T-helper 17 cell (primary cell): ENCODE results near the gene UNCX. TPM values are rescaled to one million over a fixed set of nuclear protein-coding genes. Genes with fewer than 3 reads are reported as not detected.
"Not testable (repeated sequence)": the region's sequence is repeated elsewhere in the genome, so short reads cannot be mapped to it uniquely, and the experiment has no call there.

Experiments
- ATAC-seq: fragments of 150-1000 bp; cut with Tn5 transposase; 2 replicates; pipeline ENCODE4 v1.10.0; 2021; ENCODE audit warnings: mild to moderate bottlenecking, moderate library complexity
- DNase-seq, 3 donors: peaks; one replicate each; pipeline versions ENCODE4 v3.0.0 to v3.0.0-alpha.2; 2020 to 2021
- H3K9me3 ChIP-seq: one replicate; pipeline ENCODE4 v1.7.0; 2013; ENCODE audit warnings: low read length, mild to moderate bottlenecking; ENCODE audit not compliant: control insufficient read depth, poor library complexity, severe bottlenecking
- H3K27ac Mint-ChIP-seq: one replicate; pipeline ENCODE4 v1.8.0; 2022; ENCODE audit warnings: mild to moderate bottlenecking, moderate library complexity, mixed read lengths
- H3K27me3 Mint-ChIP-seq: one replicate; pipeline ENCODE4 v1.8.0; 2022; ENCODE audit warnings: mixed read lengths
- H3K36me3 Mint-ChIP-seq: one replicate; pipeline ENCODE4 v1.8.0; 2022; ENCODE audit warnings: low read depth, mixed read lengths
- H3K4me1 Mint-ChIP-seq: one replicate; pipeline ENCODE4 v1.8.0; 2022; ENCODE audit warnings: mild to moderate bottlenecking, mixed read lengths
- H3K4me3 Mint-ChIP-seq: one replicate; pipeline ENCODE4 v1.8.0; 2022; ENCODE audit warnings: mild to moderate bottlenecking, moderate library complexity, mixed read lengths
- total RNA-seq, 4 donors: library from RNA in 2 of 4; stranded (reverse) in 2 of 4; gene quantifications; one replicate each; pipeline ENCODE4 v1.2.3 and lab custom pipeline; 2022 to 2026

UNCX gene
- total RNA-seq, 2 donors from 2014 or later = not detected

DNA sequence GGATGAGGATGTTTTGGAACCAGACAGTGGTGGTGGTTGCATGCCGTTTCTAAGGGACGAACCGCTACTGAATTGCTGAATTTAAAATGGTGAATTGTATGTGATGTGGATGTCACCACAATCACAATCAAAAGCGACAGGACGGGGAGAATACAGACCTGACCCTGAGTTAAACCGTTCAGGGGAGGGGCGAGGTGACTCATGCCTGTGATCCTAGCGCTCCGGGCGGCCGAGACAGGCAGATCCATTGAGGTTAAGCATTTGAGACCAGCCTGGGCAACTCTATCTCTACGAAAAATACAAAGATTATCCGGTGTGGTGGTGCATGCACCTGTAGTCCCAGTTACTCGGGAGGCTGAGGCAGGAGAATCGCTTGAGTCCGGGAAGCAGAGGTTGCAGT is 46.4 kb downstream of the UNCX start:
- no peaks in the 10 kb centered on the region for H3K9me3 ChIP-seq
- DNase-seq (no peak), ATAC-seq (no peak)
- Mint-ChIP-seq H3K4me1 (no peaks in the 10 kb centered on the region), H3K27me3 (peaks cover 8% of the 10 kb centered on the region), H3K27ac (no peak overlapping the region), H3K4me3 (no peak overlapping the region), H3K36me3 (peaks cover 2% of the 10 kb centered on the region)

DNA sequence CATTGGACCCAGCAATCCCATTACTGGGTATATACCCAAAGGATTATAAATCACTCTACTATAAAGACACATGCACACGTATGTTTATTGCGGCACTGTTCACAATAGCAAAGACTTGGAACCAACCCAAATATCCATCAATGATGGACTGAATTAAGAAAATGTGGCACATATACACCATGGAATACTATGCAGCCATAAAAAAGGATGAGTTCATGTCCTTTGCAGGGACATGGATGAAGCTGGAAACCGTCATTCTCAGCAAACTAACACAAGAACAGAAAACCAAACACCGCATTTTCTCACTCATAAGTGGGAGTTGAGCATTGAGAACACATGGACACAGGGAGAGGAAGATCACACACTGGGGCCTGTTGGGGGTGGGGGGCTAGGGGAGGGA is 47.2 kb downstream of the UNCX start:
- H3K27ac Mint-ChIP-seq = not testable (repeated sequence)

DNA sequence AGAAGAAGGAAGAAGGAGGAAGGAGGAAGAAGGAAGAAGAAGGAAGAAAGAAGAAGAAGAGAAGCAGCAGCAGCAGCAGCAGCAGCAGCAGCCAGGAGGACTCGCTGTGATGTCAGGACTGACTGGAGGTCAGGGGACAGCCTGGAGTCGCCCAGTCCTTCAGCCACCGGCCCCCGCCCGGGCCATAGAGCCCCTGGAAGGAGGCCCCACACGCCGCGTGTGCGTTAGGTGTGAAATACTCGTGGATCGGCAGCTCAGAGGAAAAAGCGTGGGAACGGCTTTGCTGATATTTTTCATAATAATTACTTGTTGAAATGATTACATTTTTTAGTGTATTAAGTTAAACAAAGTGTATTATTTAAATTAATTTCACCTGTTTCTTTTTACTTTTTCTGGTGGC is 48.4 kb downstream of the UNCX start:
- Mint-ChIP-seq H3K27ac (no peak overlapping the region), H3K4me1 (no peaks in the 10 kb centered on the region), H3K36me3 (peaks cover 2% of the 10 kb centered on the region), H3K27me3 (peaks cover 8% of the 10 kb centered on the region), H3K4me3 (no peak overlapping the region)
- ATAC-seq (no peak), DNase-seq (no peak)
- no peaks in the 10 kb centered on the region for H3K9me3 ChIP-seq

More for the DNA sequence above, 47.2 kb downstream of the UNCX start:
- H3K36me3 Mint-ChIP-seq, ATAC-seq, H3K27me3 Mint-ChIP-seq, H3K4me3 Mint-ChIP-seq, H3K4me1 Mint-ChIP-seq, DNase-seq, H3K9me3 ChIP-seq: not testable (repeated sequence)

DNA sequence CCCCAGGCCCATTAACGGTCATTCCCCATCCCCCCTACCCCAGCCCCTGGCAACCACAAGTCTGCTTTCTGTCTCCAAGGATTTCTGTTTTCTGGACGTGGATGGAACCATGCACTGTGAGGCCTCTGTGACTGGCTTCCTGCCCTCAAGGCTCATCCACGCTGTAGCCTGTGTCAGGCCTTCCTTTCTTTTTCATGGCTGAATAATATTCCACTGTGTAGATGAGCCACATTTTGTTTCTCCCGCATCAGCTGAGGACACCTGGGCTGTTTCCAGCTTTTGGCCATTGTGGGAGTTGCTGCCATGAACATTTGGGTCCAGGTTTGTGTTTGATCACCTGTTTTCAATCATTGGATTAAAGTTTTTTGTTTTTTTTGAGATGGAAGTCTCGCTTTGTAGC is 50.0 kb downstream of the UNCX start:
- Mint-ChIP-seq H3K4me3 (no peak overlapping the region), H3K36me3 (peaks cover 2% of the 10 kb centered on the region), H3K27me3 (peaks cover 5% of the 10 kb centered on the region), H3K27ac (no peak overlapping the region), H3K4me1 (no peaks in the 10 kb centered on the region)
- ATAC-seq = no peak
- DNase-seq = no peak
- no peaks in the 10 kb centered on the region for H3K9me3 ChIP-seq

DNA sequence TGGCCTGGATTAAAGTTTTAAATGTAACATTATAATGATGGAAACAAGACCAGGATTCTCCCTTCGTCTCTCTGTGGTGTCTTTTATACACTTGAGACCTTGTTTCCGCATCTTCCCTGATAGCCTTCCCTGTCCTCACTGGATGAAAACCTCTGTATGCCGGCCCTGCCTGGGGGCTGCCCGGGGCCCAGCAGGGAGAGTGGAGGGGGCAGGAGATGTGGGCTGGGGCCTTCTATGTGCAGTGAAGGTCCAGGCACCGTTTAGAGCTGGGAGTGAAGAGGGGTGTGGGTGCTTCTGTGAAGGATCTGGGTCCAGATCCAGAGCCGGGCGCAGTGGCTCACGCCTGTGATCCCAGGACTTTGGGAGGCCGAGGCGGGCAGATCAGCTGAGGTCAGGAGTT is 50.7 kb downstream of the UNCX start:
- H3K27ac Mint-ChIP-seq = no peak overlapping the region
- H3K4me1 Mint-ChIP-seq = no peaks in the 10 kb centered on the region
- peaks cover 2% of the 10 kb centered on the region for H3K36me3 Mint-ChIP-seq
- ATAC-seq (no peak), DNase-seq (no peak)
- no peaks in the 10 kb centered on the region for H3K9me3 ChIP-seq
- no peak overlapping the region for H3K4me3 Mint-ChIP-seq
- no peaks in the 10 kb centered on the region for H3K27me3 Mint-ChIP-seq

DNA sequence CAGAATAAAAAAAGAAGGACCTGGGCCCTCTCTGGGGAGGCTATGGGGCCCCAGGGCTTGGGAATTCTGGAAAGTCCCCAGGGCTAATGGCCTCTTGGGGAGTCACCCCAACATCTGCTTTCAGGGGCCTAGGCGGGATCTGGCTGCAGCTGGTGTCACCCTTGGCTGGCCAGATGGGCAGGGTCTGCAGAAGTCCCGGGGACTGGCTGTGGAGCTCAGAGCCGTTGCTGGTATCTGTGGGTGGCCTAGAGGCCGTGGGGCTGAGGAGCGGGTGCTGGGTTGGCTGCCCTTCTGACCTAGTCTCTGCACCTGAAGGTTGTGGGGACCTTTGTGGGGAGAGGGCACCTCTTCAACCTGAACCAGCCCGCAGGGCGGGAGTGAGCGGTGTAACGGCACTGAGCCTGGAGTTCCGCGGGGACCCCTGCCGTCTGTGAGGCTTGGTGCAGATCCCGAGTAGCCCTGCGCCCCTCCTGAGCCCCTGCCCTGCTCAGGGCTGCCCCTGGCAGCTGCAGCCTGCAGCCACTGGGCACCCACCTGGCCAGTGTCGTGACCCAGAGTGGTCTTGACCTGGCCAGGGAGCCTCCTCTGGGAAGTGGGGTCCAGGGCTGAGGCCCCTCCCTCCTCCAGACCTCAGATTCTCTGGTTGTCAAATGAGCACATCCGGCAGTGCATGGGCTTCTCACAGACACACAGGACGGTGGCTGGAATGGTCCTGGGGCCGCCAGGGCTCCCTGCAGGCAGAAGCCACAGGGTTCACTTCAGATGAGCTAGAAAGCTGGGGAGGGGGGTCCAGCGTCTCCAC is 51.5 kb downstream of the UNCX start:
- DNase-seq (no peak), ATAC-seq (no peak)
- Mint-ChIP-seq H3K27me3 (no peaks in the 10 kb centered on the region), H3K36me3 (no peaks in the 10 kb centered on the region), H3K27ac (no peak overlapping the region), H3K4me3 (no peak overlapping the region), H3K4me1 (no peaks in the 10 kb centered on the region)
- H3K9me3 ChIP-seq = no peaks in the 10 kb centered on the region

DNA sequence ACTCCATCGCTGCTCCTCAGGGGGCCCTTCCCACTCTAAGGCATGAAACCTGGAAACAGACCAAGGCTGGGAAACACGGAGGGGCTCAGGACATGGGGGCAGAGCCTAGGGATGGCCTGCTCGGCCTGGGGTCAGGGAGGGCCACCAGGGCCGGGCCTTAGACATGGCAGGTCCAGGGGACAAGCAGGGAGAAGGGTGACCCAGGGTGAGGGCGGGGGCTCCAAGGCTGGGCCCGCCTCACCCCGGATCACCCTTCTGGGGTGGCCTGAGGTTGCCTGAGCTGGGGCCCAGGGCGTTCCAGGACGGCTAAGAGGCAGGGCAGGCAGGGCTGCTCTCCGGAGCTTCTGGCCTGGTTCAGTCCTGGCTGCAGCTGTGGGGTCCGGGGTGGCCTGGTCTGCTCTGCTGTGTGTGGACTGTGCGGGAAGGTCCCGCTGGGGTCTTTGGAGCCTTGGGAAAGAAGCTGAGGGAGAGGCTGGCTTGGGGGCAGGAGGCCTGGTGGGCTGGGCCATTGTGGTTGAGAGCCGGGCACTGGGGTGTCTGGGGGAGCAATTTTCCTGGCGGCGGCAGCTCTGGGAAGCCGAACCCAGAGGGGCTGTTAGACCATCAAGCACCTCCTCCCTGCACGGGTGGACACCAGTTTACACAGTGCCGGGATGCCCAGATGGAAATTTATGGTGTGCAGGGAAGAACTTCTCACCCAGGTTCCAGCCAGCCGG is 52.2 kb downstream of the UNCX start:
- H3K36me3 Mint-ChIP-seq = no peaks in the 10 kb centered on the region
- ATAC-seq = no peak
- DNase-seq = no peak
- H3K27me3 Mint-ChIP-seq = no peaks in the 10 kb centered on the region
- no peak overlapping the region for H3K27ac Mint-ChIP-seq
- H3K4me1 Mint-ChIP-seq = no peaks in the 10 kb centered on the region
- H3K9me3 ChIP-seq = no peaks in the 10 kb centered on the region
- H3K4me3 Mint-ChIP-seq = no peak overlapping the region

DNA sequence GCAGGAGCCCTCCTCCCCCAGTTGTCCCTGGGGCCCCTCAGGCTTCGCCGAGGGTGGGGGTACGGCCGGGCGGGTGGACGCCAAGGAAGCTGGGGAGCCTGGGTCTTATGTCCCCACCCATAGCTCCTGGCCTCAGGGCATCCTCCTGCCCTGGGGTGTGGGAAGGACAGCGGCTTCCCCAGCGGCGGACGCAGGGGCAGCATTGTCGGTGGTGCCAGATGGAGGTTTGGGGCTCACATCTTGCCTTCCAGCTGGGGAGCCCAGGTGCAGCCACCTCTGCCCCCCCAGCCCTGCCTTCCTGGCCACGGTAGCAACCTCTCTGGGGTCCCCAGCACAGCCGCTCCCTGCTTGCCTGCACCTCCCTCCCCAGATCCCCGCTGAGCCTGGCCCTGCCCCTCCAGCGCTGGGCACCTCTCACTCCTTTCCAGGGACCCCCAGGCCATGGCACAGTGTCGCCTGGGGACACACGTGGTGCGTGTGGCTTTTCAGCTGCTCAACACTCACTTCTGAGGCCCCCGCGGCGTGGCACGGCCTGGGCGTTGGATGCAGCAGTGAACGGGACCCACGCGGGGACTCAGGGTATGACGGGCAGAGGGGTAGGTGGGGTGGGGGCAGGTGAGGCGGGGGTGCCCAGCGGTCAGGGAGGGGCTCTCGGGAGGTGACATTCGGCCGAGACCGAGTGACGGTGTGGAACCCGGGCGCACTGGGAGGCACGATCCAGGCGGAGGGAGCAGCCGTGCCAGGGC is 53.1 kb downstream of the UNCX start:
- no peaks in the 10 kb centered on the region for H3K9me3 ChIP-seq
- Mint-ChIP-seq H3K36me3 (no peaks in the 10 kb centered on the region), H3K4me1 (peaks cover 2% of the 10 kb centered on the region), H3K27ac (no peak overlapping the region), H3K4me3 (no peak overlapping the region), H3K27me3 (no peaks in the 10 kb centered on the region)
- no peak for ATAC-seq
- DNase-seq = no peak

Other genes starting within 250 kb of the UNCX start
- gene CYP2W1, start 249.7 kb upstream of the UNCX start, total RNA-seq = not detected
- gene GPR146, start 188.3 kb upstream of the UNCX start, total RNA-seq = 10 to 100 TPM; 17.9 to 22.2 TPM
- gene GPER1, start 144.8 kb upstream of the UNCX start, total RNA-seq = under 1 TPM in 1 of 2 donors, not detected in 1; 0.25 TPM
- 10 to 100 TPM; 73.6 to 87.8 TPM for gene ZFAND2A, start 72.7 kb upstream of the UNCX start, total RNA-seq
- 1 to 10 TPM; 3.2 to 3.4 TPM for gene MICALL2, start 226.6 kb downstream of the UNCX start, total RNA-seq